Endodermal cell (in vitro differentiated cells): ENCODE measurements around the gene TEX48. TPM values are rescaled to one million over a fixed set of nuclear protein-coding genes. Genes with fewer than 3 reads are reported as not detected.

Experiments
- DNase-seq: peaks from one replicate; pipeline ENCODE4 v3.0.0-alpha.2; 2017
- H3K27ac ChIP-seq: 2 replicates; pipeline ENCODE4 v1.5.1; 2013; ENCODE audit warnings: mild to moderate bottlenecking, low read depth, low read length, moderate library complexity
- H3K27me3 ChIP-seq: 2 replicates; pipeline ENCODE4 v1.6.1; 2013; ENCODE audit warnings: mild to moderate bottlenecking, low read length, moderate library complexity; ENCODE audit not compliant: insufficient read depth, control insufficient read depth, poor library complexity, severe bottlenecking
- H3K36me3 ChIP-seq: 2 replicates; pipeline ENCODE4 v1.7.0; 2013; ENCODE audit warnings: mild to moderate bottlenecking, low read length, moderate library complexity; ENCODE audit not compliant: control insufficient read depth, insufficient read depth
- H3K4me1 ChIP-seq: one replicate; pipeline ENCODE4 v1.7.0; 2013; ENCODE audit warnings: low read length; ENCODE audit not compliant: control insufficient read depth, insufficient read depth
- H3K4me3 ChIP-seq: 2 replicates; pipeline ENCODE4 v1.5.1; 2013; ENCODE audit warnings: mild to moderate bottlenecking, low read length, moderate library complexity
- H3K9ac ChIP-seq: 2 replicates; pipeline ENCODE4 v1.6.1; 2013; ENCODE audit warnings: mild to moderate bottlenecking, low read length, moderate library complexity; ENCODE audit not compliant: poor library complexity, severe bottlenecking; ENCODE audit errors: extremely low read depth
- H3K9me3 ChIP-seq: 2 replicates; pipeline ENCODE4 v1.6.1; 2013; ENCODE audit warnings: mild to moderate bottlenecking, low read length, moderate library complexity; ENCODE audit not compliant: control insufficient read depth
- H3K27ac Mint-ChIP-seq: 2 replicates; pipeline ENCODE4 v1.8.0; 2020; ENCODE audit warnings: mixed read lengths
- H3K27me3 Mint-ChIP-seq: 2 replicates; pipeline ENCODE4 v1.8.0; 2021; ENCODE audit warnings: mild to moderate bottlenecking, mixed read lengths; ENCODE audit not compliant: insufficient read depth
- H3K36me3 Mint-ChIP-seq: 2 replicates; pipeline ENCODE4 v1.8.0; 2020; ENCODE audit warnings: low read depth, mixed read lengths
- H3K4me1 Mint-ChIP-seq: 2 replicates; pipeline ENCODE4 v1.8.0; 2020; ENCODE audit warnings: mixed read lengths
- H3K4me3 Mint-ChIP-seq: 2 replicates; pipeline ENCODE4 v1.8.0; 2020; ENCODE audit warnings: mild to moderate bottlenecking, moderate library complexity, mixed read lengths
- H3K9me3 Mint-ChIP-seq: 2 replicates; pipeline ENCODE4 v1.8.0; 2020; ENCODE audit warnings: mild to moderate bottlenecking, mixed read lengths
- WGBS, 2 experiments: methylation state at CpG; one replicate each; pipeline versions ENCODE4 v1.1.5 to v1.1.7; 2013; ENCODE audit warnings: missing lambda C conversion rate in 2 of 2, mixed read lengths in 1 of 2; ENCODE audit not compliant: insufficient coverage in 1 of 2, insufficient read length in 1 of 2; 5-methylcytosine and 5-hydroxymethylcytosine counted together
- total RNA-seq, 2 donors: library from RNA; stranded (reverse); fragmentation: NEBNext Ultra II Directional in 1 of 2; extraction: Animal tissue kit (Norgen Biotek cat#: 25700) in 1 of 2; gene quantifications; 2 replicates in 1 of 2; 3 replicates in 1 of 2; pipeline ENCODE4 v1.2.1, GENCODE V29; 2021
- TF ChIP-seq, protein P1 (sequence below): fragments of 200-600 bp; sonication (generic); conservative IDR thresholded peaks from 2 replicates; pipeline ENCODE4 v1.5.0; 2021; ENCODE audit warnings: antibody characterized with exemption, mild to moderate bottlenecking

The TEX48 gene
- total RNA-seq, 2 donors from 2014 or later = not detected

DNA sequence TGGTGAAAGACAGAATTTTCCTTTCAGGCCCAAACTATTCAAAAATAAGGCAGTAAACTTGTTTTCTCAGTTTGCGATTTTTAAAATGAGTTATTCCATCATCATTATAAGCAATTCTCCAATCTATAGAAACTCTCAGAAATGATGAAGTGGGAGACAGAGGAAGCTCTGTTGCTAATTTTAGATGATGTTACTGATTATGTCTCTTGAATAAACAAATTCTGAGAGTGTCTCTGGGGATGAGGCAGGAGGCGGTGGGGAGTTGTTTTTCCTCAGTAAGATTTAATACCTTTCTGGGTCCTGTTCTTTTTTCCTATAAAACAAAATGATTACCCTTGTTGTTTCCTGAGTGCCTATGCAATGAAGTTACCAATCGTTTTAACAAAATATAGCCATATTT lies 43.9 kb upstream of the TEX48 start:
- peaks cover 3% of the 10 kb centered on the region for H3K4me1 ChIP-seq
- H3K27me3 Mint-ChIP-seq = peaks cover 27% of the 10 kb centered on the region
- peaks cover 8% of the 10 kb centered on the region for H3K4me1 Mint-ChIP-seq

DNA sequence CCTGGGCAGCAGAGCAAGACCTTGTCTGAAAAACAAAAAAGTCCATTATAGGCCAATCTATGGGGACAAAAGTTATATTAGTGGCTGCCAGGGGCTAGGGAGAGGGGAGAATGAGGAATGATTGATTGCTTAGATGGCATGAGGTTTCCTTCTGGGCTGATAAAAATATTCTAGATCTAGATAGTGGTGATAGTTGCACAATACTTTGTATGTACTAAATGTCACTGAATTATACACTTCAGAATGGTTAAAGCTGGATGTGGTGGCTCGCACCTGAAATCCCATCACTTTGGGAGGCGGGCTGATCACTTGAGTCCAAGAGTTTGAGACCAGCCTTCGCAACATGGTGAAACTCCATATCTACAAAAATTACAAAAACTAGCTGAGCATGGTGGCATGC lies 42.8 kb upstream of the TEX48 start:
- Mint-ChIP-seq H3K36me3 (no peaks in the 10 kb centered on the region), H3K4me3 (no peak overlapping the region), H3K27ac (no peak overlapping the region), H3K4me1 (peaks cover 8% of the 10 kb centered on the region), H3K27me3 (peaks cover 30% of the 10 kb centered on the region), H3K9me3 (peaks cover 2% of the 10 kb centered on the region)
- H3K4me1 ChIP-seq = peaks cover 3% of the 10 kb centered on the region
- H3K27me3 ChIP-seq = no peaks in the 10 kb centered on the region
- no peak overlapping the region for H3K27ac ChIP-seq
- 89 to 93% methylated on average over 1 to 3 of the region's 3 CpGs for WGBS, 2 experiments
- DNase-seq = no peak
- H3K9ac ChIP-seq = no peak overlapping the region
- no peak overlapping the region for H3K4me3 ChIP-seq
- TF ChIP-seq, protein P1, sequence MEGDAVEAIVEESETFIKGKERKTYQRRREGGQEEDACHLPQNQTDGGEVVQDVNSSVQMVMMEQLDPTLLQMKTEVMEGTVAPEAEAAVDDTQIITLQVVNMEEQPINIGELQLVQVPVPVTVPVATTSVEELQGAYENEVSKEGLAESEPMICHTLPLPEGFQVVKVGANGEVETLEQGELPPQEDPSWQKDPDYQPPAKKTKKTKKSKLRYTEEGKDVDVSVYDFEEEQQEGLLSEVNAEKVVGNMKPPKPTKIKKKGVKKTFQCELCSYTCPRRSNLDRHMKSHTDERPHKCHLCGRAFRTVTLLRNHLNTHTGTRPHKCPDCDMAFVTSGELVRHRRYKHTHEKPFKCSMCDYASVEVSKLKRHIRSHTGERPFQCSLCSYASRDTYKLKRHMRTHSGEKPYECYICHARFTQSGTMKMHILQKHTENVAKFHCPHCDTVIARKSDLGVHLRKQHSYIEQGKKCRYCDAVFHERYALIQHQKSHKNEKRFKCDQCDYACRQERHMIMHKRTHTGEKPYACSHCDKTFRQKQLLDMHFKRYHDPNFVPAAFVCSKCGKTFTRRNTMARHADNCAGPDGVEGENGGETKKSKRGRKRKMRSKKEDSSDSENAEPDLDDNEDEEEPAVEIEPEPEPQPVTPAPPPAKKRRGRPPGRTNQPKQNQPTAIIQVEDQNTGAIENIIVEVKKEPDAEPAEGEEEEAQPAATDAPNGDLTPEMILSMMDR = no peak
- H3K36me3 ChIP-seq = no peaks in the 10 kb centered on the region
- no peaks in the 10 kb centered on the region for H3K9me3 ChIP-seq

More for the DNA sequence above, 43.9 kb upstream of the TEX48 start:
- no peak overlapping the region for H3K27ac ChIP-seq
- no peaks in the 10 kb centered on the region for H3K9me3 ChIP-seq
- no peak overlapping the region for H3K4me3 Mint-ChIP-seq
- no peaks in the 10 kb centered on the region for H3K27me3 ChIP-seq
- H3K9ac ChIP-seq = no peak overlapping the region
- peaks cover 2% of the 10 kb centered on the region for H3K9me3 Mint-ChIP-seq
- H3K36me3 Mint-ChIP-seq = no peaks in the 10 kb centered on the region
- no peak for DNase-seq
- no peaks in the 10 kb centered on the region for H3K36me3 ChIP-seq
- TF ChIP-seq, protein P1 = no peak
- H3K4me3 ChIP-seq = no peak overlapping the region
- WGBS, 2 experiments = 90 to 91% methylated on average over 2 to 3 of the region's 3 CpGs
- H3K27ac Mint-ChIP-seq = no peak overlapping the region

DNA sequence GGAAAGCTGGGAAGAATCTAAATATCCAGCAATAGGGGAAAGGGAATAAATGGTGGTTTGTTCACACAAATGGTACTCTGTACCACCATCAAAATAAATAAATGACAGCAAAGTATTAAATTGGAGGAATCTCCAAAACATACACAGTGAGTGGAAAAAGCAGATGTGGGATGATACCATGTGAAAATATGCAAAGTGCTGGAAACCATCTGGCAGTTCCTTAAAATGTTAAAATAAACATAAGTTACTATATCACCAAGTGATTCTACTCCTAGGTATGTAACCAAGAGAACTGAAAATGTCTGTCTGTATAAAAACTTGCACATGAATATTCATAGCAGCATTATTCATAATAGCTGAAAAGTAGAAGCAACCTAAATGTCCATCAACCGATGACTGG lies 41.9 kb upstream of the TEX48 start:
- H3K9ac ChIP-seq = no peak overlapping the region
- no peaks in the 10 kb centered on the region for H3K36me3 ChIP-seq
- Mint-ChIP-seq H3K36me3 (no peaks in the 10 kb centered on the region), H3K9me3 (peaks cover 2% of the 10 kb centered on the region), H3K27ac (no peak overlapping the region), H3K4me1 (peaks cover 8% of the 10 kb centered on the region), H3K27me3 (peaks cover 35% of the 10 kb centered on the region), H3K4me3 (no peak overlapping the region)
- 95% methylated on average over 1 of the region's 1 CpG; no CpG with 5 or more reads in 1 of the 2 experiments for WGBS, 2 experiments
- no peak for DNase-seq
- no peak overlapping the region for H3K4me3 ChIP-seq
- no peaks in the 10 kb centered on the region for H3K9me3 ChIP-seq
- TF ChIP-seq, protein P1 = no peak
- H3K27me3 ChIP-seq = no peaks in the 10 kb centered on the region
- H3K4me1 ChIP-seq = peaks cover 3% of the 10 kb centered on the region
- H3K27ac ChIP-seq = no peak overlapping the region
